Activated CD4-positive, CD25-positive, alpha-beta regulatory T cell treated with anti-CD3 and anti-CD28 coated beads, Interleukin-2, amount 50 U/mL, for 24 hours (primary cell): ENCODE results near the gene HSPH1.

Source experiments
- ATAC-seq, 2 donors: fragments of 150-1000 bp; cut with Tn5 transposase; one replicate each; pipeline ENCODE4 v1.10.0; 2021; ENCODE audit warnings: mild to moderate bottlenecking in 1 of 2, moderate library complexity in 1 of 2

HSPH1 gene

GRCh38 chr13:31175847-31176532, 14.3 kb upstream of the HSPH1 start:
- ATAC-seq = no peak

- no peak for ATAC-seq
These were observed 12.3 kb upstream of the HSPH1 start for GRCh38 chr13:31174018-31174417.

DNA sequence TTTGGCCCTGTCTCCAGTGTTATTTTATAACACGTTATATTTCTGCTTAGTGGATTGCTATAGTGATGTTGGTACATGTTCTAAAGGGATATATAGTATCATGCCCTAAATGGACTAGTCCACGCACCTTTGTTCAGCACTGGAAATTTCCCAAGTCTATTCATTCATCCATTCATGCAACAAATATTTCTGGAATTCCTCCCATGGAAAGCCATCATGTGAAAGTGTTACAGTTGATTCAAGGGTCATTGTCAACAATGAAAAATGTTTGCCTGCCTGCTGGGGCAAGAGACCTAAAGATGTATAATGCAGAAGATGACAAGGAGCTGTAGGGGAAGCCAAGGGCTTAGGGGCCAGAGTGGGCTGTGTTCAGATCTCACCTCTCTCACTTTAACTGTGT, 10.8 kb upstream of the HSPH1 start:
- no peak for ATAC-seq

DNA sequence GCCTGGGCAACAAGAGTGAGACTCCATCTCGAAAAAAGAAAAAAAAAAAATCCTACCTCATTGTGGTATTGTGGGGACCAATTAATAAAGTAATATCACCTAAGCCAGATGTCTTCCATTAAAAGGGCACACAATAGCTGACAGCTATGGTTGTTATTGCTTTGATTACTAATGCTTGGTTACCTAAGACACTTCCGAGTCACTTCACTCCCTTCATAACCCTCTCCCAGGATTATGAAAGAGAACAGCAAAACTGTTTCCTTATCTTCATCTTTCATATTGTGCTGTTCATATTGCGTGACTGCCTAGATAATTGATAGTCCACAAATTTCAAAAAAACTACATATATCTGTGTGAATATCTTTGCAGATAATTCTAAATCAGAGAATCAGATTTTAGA, 10.3 kb upstream of the HSPH1 start:
- no peak for ATAC-seq

DNA sequence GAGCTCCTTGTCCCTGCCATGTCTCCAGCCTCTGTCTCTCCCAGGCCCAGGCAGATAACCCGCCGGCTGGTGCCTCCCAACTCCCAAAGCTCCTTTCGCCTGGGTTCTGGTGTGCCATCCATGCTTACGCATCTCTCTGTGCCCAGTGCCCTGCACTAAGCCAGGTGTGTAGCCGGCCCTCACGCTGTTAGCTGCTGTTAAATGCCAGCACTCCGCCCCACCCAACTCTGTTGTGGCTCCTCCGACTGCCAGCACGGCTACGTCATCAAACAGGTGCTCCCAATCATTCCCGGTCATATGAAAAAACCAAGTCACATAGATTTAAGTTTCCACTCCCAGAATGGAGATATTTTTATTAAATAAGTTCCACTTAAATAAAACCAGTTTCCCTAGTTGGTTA, 7.0 kb upstream of the HSPH1 start:
- ATAC-seq = no peak

- no peak for ATAC-seq
These were observed 6.5 kb upstream of the HSPH1 start for GRCh38 chr13:31168166-31168565.

DNA sequence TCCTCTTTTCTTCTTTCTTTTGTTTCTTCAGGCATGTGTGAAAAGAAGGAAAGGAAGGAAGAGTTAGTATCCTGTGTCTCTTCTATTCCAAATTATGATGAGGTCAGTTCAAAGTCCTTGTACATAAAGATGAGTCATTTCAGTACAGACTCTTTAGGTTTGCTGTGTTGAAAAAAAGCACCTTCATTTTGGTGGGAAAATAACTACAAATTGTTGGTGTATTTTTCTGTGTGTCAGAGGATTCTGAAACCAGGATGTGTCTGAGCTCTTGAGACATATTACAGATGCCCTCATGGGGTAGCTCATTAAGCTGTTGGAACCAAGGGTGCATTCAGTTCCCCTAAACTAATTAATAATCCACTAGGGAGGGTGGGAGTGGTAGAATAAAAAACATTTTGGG, 5.8 kb upstream of the HSPH1 start:
- no peak for ATAC-seq

DNA sequence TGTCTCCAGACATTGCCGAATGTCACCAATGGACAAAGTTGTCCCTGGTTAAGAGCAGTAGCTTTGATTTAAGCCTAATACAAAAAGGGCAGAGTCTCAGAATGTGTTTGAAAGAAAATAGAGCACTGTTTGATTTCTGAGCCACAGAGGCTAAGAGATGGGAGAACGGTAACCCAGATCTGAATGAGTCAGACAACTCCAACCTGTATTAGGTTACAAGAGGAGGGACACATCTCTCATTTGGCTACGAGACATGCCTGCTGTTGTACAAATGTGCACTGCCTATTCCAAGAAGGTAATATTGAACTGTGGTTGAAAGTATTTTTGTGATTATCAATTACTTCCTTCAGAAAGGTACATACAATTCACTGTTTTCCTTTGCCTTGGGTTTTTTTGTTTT, 4.9 kb upstream of the HSPH1 start:
- ATAC-seq = no peak

- peak; percentile 90 to 91 for ATAC-seq
These were observed 676 bp upstream of the HSPH1 start for GRCh38 chr13:31162151-31163008.

DNA sequence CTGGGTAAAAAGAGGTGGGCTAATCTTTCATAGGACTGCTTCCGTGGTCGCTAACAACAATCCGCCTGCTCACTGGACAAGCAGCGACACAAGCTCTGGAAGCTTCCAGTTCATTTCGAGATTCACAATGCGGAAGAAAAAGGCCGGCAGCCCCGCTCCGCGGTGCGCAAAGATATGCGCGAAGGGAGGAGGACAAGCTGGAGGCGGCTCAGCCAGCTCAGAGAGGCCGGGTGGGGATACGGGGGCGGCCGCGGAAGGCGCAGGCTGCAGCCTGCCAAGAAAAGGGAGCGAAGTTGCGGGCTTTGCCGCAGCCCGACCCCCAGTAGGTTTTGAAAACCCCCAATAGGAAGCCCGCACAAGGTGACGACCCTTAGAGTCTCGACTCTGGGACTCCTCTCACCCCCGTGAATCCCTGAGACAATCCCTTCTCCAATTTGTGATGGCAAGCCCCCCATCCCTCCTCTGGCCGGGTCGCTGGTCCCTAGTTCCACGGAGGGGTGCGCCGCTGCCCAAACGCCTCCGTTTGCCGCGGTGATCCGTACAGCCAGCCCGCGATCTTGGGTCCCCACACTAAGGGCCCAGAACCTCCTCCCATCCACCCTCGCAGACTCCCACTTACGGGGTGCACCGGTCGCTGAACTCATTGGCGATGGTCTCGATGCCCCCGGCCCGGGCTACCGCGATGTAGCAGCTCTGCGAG, 697 bp downstream of the HSPH1 start:
- peak in 1 of 2 donors; percentile 1 for ATAC-seq

DNA sequence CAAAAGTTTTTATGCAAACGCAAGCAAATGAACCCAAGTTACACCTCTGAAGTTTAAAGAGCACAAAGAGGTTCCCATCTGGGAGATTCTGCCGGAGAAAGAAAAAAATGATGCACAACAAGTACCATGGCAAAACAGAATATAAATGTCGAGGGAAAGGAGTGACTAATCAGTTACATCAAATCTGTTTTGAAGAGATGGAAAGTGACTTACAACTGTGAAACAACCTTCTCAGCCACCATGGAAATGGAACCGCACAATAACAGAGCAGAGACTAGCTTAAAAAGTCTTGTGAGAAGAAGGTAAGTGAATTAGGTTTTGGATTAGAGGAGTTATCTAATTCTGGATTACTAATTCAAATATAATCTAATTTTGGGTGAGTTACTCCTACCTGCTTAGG, 2.4 kb downstream of the HSPH1 start:
- no peak for ATAC-seq

DNA sequence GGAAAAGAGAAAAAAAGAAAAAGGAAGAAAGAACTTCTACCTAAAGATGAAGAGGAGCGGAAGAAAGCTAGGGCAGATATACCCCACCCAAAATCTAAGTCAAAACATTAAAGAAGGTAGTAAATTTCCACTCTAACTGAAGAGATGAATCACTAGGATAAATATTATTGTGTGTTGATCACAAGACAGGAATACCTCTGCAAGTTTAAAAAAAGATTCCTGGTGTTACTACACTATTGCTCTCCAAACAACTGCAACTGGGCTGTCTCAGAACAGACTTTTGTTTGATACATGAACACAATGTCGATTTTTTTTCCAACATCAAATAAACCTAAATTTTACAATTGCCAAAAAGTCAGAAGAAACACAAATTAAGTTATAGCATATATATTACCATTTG, 6.8 kb downstream of the HSPH1 start:
- no peak for ATAC-seq

DNA sequence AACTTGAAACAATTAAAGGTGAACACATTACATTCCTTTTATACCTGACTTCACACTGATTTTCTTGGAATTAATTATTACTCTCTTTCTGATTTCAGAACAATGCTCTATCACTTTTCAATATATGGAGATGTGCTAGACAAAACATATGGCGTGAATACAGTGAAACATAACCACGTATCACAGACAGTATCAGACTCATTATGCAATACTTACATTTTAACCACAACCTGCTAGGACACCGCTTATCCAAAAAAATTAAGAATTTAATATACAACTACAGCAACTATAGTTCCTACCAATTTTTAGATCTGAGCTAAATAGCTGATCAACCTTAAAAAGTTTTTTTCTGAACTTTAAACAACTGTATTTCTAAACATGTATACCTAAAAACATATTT, 9.9 kb downstream of the HSPH1 start:
- ATAC-seq = no peak

- no peak for ATAC-seq
These were observed 11.3 kb downstream of the HSPH1 start for GRCh38 chr13:31150315-31150985.

DNA sequence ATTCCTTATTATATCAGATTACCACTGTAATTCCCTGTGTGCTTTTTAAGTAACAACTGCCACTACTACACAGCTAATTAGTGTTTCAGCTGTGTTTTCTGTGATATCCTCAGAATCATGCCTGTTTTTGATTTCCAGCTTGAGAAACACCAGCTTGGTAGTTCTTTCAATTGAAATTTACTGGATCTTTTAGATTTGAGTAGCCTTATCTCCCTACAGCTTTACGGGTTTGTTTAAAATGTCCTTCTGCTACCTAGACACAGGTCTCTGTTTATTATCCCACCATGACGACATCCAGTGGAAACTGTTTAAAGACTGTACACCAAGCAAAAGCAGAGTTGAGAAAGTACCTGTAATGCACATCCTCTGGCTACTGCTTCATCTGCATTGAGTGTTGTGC, 12.1 kb downstream of the HSPH1 start:
- no peak for ATAC-seq

- no peak for ATAC-seq
These were observed 16.3 kb downstream of the HSPH1 start for GRCh38 chr13:31145417-31145816.

DNA sequence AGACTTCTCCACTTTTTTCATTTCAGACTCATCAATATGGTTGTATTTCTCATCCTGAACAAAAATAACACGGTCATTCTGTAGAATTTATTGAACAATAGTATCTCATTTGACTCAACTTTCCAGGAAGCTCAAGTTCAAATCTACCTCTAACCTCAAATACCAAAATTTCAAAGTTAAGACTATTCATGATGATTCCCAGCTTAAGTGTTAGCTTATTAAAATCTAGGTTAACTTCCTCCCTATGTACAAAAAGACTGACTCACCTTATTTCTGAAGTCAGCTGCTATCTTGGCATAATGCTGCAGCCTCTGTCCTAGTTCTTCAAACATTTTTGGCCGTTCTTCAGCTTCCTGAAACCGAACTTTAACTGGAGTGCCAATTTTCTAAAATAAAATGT, 23.2 kb downstream of the HSPH1 start:
- peak in 1 of 2 donors; percentile 13 for ATAC-seq

DNA sequence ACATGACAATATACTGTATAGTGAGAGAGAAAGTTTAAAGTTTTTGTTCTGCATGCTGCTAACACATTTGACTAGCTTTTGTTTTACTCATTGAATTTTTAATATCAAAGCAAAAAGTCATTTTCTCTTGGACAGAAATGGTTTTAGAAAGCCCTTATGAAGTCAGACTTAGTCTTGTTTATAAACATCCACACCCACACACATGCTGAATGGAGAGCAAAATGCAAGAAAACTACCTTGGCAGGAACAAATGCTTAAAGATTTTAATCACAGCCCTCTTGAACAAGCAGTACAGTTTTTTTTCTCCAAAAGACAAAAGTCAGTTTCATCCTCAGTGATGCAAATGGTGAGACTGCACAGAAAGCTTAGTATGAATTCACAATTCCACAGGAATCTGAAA, 25.0 kb downstream of the HSPH1 start:
- ATAC-seq = no peak

DNA sequence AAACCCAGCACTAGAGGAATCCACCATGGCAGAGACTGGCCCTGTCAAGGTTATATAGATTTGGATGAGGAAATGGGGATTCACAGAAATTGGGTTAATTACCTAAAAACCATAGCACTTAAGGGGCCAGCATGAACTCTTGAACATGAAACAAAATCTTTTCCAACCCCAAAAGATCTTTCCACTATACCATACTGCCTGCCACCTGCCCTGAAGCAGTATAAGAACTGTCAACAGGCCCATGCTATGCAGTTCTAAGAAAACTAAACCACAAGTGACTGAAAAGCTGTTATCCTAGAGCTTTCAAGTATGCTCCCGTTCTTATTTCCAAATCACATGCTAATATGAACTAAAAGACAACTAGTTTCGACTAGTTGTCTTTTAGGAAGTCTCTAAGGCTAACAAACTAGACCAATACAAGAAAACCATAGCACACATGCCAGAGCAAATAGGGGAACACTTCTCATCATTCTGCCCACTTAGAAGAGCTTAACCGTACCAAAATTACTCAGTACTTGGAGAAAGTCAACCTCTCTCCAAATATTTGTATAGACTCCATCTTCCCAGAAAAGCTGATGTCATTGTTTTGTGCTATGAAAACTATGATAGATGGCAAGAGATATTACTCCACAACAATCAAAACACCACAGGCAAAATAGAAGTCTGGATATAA, 27.5 kb downstream of the HSPH1 start:
- peak in 1 of 2 donors; percentile 41 for ATAC-seq

GRCh38 chr13:31133621-31134020, 28.1 kb downstream of the HSPH1 start:
- no peak for ATAC-seq

- no peak for ATAC-seq
These were observed 30.2 kb downstream of the HSPH1 start for GRCh38 chr13:31131470-31131961.

GRCh38 chr13:31129419-31129818, 32.3 kb downstream of the HSPH1 start:
- ATAC-seq = no peak
